GM19467 (cell line): ENCODE data around the gene UBAC2.

ENCODE experiments used
- ATAC-seq: cut with Tn5 transposase; IDR thresholded peaks from one replicate; pipeline ENCODE4 v1.9.1; 2021; ENCODE audit warnings: mild to moderate bottlenecking, moderate library complexity; ENCODE audit not compliant: unreplicated experiment

The UBAC2 gene

DNA sequence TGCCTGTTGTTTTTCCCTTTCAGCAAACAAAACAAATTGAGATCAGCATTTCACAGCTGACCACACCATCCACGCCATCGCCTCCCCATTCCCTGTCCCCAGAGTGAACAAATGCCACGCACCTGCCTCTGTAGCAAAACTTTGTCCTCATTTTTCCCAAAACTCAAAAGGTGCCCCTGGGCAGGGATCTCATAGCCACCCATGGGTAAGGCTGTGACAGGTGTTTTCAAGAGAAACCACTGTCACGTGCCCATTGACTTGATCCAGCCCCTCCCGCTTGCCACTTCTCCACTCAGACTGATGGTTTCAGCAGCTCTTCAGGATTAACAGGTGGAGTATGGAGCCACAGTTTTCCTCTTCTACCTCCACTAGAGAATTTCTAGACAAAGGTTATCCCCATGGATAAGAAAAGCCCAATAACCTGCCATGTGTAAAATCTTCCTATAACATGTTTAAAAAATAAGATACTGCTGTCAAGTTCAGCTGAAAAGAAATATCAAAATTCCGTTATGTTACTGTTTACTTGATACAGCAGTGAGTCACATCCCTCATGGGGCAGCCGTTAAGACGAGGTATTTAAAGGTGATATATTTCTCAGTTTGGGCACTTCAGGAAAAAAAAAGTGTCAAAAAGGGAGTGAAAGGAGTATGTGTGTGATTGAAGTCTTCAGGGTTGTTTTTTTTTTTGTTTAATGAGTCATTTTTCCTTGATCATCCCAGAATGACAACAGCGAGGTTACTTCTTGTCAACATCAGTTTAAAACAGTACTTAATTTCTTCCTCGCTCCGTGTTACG, 170.0 kb downstream of the UBAC2 start:
- ATAC-seq = no peak

DNA sequence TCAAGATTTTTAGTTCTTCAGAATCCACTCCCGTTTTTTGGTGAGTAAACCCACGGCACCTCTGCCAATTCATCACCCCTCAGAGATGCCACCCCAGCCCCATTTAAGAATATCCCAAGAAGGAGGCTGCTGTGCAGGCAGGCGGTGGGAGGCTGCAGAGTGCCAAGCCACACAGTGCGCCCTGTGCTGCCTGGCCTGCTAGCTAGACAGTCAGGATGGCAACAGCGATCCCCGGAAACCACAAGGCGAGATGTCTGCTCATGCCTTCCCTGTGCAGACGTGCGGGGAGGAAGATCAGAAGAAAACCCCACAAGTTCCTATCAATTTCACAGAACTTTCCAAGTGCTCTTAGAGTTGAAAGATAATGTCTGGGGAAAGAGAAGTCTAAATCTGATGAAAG, 171.3 kb downstream of the UBAC2 start:
- ATAC-seq = no peak

DNA sequence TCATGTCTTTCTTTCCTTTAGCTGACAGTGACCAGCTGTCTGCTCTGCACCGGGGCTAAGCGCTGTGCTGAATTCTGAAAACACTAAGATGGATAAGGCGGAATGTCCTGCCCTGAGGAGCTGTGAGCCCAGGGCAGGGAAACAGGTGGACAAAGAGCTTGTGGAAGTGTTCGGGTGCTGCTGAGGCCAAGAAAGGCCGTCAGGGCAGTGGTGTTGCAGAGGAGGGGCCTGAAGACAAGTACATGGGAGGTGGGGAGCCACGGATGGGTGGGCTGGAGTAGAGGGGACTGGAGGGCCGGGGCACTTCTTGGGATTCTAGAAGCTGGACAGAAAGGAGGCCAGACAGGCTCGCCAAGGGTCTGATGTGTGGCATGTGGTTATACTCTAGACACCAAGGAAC, 172.8 kb downstream of the UBAC2 start:
- ATAC-seq = no peak

DNA sequence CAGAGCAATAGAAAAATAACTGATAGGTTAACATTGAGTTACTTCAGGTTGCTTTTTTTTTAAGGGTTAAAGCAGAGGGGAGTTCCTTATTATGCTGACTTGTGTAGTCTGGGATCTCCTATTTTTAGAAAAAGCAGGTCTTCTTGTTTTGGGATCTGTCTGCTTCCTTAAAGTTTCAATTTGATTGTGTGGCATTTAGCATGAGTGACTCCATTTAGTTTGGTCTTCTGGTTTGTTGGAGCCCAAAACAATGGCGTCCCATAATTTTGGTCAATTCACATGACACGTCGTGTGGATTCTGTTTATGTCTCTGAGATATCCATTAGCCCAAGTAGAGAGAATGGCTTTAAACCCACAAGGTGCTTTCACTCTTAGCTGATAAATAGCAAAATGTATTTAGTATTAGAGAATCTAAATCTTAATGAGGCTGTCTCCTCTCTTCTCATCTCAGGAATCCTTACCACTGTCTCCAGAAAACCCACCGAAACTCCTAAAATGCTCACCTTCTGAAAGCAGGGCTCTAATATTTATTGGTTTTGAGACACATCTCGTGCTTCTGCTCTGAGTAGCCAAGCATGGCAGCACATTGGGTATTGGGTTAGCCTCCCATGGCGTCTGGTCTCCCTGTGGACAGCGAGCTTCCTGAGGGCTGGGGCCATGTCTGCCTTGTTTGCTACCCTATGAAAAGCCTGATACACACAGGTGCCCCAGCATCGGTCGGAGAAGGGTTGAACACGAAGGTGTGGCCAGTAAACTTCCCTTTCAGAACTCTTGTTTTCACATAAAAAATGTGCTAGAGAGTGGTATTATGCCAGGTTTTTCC, 173.7 kb downstream of the UBAC2 start:
- peak; percentile 36 for ATAC-seq

DNA sequence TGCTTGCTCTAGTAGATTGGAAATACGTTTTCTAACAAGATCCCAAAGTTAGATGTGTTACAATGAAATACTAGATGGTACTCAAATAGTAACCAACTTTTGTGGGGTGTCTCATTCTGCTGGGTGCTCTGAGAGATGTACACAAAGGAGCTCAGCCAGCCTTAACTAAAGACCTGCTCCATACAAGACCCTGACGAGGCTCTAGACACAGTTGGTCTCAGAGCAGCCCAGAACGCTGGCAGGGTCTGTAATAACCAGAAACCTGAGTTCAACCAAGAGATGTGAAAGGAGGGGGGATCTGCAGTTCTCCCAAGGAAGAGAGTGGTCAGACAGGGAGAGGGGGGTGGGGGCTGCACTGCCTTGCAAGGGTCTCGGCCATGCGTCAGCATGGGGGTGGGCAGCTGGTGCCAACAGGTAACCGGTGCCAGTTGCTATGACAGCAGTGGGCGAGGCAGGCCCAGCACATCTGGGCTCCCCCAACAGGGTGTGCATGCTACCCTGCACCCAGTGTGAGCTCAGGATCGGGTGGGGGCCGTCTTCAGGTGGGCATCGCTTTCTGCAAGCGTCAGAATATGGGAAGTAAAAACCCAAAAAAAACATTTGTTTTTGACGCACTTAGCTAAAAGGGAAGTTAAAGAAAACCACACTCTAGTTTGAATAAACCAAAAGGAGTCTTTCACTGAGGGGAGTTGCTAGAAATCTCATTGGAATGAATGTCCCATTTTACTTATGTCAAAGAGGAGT, 174.5 kb downstream of the UBAC2 start:
- ATAC-seq = no peak

DNA sequence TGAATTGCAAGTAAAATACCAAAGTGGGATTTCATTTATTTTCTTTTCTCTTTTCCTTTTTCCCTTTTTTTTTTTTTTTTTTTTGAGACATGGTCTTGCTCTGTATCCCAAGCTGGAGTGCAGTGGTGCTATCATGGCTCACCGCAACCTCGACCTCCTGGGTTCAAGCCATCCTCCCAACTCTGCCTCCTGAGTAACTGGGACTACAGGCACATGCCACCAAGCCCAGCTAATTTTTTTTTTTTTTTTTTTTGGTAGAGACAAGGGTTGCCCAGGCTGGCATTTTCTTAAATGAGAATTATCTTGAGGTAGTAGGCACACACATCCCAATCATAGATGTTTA, 175.1 kb downstream of the UBAC2 start:
- no peak for ATAC-seq

DNA sequence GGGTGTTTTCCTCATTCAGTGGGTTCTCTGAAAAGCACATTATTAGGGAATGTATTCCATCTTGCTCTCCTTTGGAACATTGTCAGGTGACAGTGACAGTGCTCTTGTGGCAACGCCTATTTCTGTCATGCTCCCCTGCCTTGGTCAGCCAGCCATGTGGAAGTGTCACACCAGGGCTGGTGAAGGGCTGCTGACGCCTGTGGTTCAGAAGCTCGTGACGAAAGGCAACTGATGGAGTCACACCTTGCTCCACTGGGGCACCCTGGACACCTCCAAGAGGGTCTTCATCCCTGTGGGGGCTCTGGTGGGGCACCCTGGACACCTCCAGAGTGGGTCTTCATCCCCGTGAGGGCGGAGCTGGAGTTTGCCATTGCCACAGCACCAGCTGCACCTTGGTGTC, 175.5 kb downstream of the UBAC2 start:
- peak; percentile 45 for ATAC-seq

DNA sequence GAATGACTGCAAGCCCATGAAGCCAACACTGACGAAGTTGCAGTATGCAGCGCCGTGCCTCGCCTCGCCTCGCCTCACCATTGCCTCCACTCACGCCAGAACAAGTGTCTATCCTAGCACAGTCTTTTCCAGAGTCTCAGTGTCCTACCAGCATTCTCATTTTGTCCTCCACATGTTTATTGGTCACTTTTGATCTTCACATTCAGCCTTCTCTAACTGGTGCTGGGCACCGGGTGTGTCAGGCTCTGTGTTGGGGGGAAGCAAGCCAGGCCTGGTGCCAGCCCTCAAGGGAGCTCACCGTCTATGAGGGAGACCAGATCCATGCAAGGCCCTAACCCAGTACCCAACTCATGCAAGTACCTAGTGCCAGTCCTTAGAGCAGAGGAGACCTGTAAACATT, 176.3 kb downstream of the UBAC2 start:
- no peak for ATAC-seq

DNA sequence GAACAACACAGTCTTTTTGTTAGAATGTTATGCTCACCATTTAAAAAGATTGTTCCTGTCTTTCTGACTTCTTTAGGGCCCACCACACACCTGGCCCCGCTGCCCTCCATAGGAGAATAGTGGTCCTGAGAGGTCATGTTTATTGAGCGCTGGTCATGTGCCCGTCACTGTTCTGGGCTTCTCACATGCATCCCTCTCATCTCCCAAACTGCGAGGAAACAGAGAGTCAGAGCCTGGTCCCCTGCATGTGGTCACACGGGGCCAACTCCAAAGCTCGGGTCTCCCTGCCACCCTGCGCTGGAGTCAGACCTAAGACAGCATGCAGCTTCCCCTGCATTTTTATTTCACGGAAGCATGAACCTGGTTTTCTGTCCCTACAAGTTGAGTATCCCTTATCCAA, 177.0 kb downstream of the UBAC2 start:
- ATAC-seq = no peak

DNA sequence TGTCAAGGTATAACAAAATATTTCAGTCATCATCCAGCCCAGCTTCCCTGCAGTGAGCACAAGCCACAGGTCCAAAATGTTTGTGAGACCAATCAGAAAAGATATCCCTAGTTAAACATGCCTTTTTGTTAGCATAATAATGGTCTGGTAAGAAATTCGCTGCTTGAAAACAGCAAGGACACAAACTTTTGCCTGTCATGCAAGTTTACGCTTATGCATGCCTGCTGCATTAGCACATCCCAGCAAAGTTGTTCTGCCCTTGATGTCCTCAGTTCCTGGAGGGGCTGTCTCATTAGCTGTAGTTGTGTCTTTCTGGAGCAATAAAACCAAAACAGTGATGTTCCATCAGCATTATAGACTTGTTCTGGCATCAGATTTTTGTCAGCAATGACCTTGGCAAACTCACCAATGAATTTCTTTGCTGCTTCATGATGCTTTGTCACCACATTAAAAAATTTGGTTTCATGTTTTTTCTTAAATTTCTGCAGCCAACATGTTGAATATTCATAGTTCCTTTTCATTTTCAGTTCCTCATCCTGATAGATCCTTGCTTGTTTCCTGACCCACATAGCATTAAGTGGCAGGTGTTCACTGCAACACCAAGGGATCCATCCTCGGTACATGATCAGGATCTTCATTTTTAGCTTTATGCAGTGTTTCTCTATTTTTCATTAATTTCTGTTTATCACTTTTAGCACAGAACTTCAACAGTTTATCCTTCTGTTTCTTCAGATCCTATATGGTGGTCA, 178.5 kb downstream of the UBAC2 start:
- no peak for ATAC-seq

DNA sequence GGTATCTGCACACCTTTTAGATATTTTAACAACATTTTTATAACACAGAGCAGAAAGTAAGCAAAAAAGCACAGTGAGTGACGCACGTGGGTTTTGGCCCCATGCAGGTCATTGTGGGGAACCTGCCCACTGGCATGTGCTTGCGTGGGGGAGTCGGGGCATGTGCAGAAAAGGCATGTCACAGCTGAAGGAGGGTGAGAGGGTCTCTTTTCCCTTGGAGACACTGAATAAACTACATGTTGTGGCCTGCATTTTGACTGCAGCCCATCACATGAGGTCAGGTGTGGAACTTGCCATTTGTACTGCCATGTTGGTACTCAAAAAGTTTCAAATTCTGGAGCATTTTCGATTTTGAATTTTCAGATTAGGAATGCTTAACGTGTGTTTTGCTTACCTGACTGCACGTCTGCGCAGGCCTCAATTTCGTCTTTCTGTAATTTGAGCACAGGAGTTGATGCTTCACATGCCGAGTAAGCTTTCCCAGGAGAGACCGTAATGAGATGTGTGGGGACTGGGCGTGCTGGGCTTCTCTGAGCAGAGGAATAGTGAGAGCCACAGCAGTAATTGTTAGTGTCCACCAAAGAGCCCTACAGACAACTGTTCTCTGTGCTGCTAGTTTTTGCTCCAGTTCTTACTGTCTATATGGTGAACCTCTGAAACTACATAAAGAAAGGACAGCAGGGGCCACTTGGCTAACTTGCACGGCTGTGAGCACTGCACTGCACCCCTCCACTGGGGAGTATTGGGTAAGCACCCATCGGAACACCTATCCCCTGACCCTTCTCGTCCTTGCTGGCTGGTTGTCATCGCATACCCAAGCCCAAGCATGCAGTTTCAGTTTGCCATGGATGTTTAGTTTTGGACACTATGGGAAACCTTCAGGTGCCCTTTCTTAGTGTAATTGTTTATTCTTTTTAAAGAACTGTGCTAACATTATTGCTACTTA, 179.5 kb downstream of the UBAC2 start:
- ATAC-seq = no peak

DNA sequence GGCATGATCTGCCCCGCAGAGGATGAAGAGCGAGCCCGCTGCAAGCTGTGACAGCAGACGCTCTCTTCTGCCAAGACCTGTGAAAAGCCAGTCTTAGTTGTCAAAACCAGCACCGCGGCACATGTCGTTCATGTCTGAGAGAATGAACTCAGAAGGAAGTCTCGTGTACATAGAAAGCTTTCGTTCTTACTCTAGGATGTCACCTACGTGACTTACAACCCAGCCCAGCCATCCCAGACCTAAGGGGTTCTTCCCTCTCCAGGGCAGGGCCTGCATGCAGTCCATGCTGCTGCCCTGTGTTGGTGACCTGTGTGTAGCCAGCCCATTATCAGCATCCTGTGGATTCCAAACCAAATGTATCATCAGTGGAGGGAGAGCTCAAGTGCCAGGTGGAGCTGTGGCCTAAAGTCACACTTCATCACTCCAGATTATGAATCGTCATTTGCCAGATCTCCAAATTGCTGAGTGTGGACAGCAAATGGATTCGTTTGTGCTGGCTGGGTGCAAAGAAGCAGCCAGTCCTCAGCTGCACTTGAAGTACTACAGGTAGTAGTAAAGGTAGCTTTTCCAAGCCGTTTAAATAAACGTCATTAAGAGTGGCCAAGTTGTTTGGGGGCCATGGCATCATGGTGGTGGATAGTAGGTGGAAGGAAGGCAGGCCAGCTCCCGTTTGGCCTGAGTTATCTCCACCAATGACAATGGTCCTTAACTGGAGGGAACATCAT, 180.4 kb downstream of the UBAC2 start:
- peak; percentile 52 for ATAC-seq

DNA sequence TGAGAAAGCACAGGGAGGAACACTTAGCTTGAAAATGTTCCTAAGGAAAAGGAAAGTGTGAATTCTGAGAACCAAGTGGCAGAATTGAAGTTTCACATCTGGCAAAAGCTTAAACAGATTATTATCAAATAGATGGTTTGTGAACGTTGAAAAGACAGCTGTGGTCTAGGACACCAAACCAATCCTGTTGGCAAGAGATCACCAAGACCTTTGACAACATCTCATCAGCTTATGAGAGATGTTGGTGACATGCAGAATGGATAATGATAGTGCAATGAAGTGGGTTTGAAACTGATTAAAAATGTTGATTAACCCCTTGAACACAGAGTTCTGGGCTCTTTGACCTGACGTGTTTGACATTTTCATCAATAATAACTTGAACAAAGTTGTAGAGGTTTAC, 181.1 kb downstream of the UBAC2 start:
- no peak for ATAC-seq

DNA sequence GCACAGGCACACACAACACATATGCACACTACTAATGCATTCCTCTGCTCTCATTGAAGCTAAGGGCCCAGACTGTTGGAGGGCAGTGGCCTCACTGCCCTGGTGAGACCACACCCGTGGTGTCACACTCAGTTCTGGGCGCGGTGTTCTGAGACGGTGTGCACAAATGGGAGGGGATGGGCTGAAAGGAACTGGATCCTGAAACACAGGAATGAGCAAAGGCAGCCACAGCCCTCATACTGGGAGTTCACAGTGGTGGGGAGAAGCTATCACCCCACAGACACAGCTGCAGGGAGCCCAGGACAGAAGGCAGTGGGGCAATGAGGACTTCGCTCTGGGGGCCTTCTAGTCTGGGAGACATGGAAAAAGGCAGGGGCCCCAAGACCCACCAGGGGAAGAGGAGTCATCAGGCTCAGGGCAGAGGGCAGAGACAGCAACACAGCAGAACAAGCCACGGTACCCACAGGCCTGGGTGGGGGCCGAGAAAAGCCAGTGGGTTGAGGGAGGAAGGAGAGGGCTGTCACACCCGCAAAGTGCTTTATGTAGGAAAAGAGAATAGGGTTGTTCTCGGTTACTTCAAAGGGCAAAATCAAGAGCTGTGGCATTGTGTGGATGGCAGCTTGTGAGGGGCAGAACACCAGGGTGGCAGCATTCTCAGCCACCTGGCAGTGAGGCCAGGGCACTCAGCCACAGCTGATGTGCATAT, 181.9 kb downstream of the UBAC2 start:
- ATAC-seq = no peak

DNA sequence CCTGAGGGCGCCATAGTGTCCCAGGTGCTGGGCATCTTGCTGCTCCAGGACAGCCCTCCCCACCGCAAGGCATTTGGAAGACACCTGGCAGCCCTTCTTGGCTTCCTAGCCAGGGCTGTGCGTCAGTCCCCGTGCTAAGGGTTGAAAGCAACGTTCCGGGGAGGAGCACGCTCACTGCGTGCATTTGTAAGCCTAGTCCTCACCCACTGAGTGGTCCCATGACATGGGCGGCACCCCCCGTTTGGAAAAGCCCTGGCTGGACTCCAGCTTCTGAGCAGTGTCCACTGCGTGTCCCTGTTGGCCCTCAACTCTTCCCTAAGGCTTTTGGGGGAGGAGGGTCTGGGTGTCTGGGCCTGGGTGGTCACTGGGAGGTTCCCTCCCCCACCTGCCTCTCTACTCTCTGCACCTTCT, 182.9 kb downstream of the UBAC2 start:
- ATAC-seq = no peak

DNA sequence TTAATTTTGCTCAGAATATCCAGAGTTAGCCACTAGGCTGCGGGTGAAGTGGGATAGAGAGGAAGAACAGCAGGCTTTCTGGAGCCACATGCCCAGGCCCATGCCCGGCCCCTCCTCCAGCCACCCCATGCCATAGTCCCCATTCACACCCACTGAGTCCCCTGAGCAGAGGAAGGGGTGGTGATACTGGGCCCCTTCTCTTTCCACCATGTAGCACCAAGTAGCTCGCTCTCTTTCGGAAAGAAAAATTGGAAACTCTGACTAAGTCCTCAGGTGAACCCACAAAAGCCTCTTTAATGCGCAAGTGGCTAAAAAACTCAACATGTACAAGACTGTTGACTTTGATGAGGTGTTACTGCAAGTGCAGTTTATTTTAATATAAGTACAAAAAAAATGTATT, 183.3 kb downstream of the UBAC2 start:
- no peak for ATAC-seq

DNA sequence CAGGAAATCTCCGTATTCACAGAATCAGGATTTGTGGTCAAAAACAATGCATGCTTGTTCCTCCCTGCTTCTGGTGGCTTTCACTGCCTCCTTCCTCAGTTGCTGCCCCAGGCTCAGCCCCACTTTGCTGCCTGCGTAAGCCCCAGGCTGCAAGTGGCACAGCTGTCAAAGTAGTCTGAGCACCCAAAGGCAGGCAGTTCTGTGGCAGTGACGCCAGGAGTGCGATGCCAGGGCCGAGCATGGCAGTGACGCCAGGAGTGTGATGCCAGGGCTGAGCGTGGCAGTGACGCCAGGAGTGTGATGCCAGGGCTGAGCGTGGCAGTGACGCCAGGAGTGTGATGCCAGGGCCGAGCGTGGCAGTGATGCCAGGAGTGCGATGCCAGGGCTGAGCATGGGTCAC, 183.8 kb downstream of the UBAC2 start:
- no peak for ATAC-seq

DNA sequence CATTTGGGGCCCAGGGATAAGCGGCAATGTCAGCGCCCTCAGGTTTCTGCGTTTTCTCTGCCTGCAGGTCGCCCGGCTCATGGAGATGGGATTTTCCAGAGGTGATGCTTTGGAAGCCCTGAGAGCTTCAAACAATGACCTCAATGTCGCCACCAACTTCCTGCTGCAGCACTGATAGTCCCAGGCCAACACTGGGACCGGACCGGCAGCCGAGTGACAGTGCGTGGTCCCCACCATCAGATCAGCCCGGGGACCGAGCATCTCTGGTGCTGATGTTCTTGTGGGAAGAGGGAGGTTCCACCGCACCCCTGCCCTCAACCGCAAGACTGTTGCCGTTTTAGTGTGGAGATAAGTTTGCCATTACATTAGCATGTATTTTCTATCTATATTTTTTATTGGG, 184.5 kb downstream of the UBAC2 start:
- ATAC-seq = no peak

DNA sequence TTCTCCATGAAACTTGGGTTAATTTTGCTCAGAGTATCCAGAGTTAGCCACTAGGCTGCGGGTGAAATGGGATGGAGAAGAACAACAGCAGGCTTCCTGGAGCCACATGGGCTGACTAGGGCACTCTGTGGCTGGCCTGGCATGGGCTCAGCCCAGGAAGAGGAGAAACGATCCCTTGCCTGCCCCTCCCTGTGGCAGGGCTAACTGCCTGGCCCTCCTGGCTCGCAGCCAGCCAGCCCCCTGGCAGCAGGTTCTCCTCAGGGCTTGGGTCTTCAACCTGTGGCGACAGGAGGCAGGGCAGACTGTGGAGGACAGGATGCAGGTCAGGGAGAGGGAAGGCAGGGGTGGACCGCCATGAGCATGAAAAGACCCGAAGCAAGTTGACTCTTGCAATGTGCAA, 185.3 kb downstream of the UBAC2 start:
- ATAC-seq = no peak
